Bronchial epithelial cell (primary cell): ENCODE data around the gene CCDC9B. TPM values are rescaled to one million over a fixed set of nuclear protein-coding genes. Genes with fewer than 3 reads are reported as not detected.
A peak's percentile ranks its signal among the peaks of the same experiment; 100 is the strongest.

Source experiments
- DNase-seq: peaks from one replicate; pipeline ENCODE4 v3.0.0-alpha.2; 2010; ENCODE audit warnings: low read depth
- FAIRE-seq: peaks from 2 replicates; lab custom pipeline; 2011; peaks lifted over from hg19 to GRCh38; lab: Jason Lieb, UNC
- H3K27me3 ChIP-seq: 2 replicates; pipeline ENCODE4 v1.5.1; 2011; ENCODE audit warnings: low read length; ENCODE audit not compliant: control insufficient read depth, insufficient read depth
- H3K36me3 ChIP-seq: 2 replicates; pipeline ENCODE4 v1.5.1; 2011; ENCODE audit warnings: low read length; ENCODE audit not compliant: control insufficient read depth, insufficient read depth
- H3K4me3 ChIP-seq: 2 replicates; pipeline ENCODE4 v1.5.1; 2011; ENCODE audit warnings: mild to moderate bottlenecking, low read depth, low read length, control low read depth
- total RNA-seq: library from RNA; depleted of rRNA; stranded (reverse); fragments of >200 nt; gene quantifications from 2 replicates; pipeline ENCODE4 v1.2.1, GENCODE V29; 2014
- TF ChIP-seq, protein P1 (sequence below): IDR thresholded peaks from 2 replicates; pipeline ENCODE4 v1.5.1; 2011; ENCODE audit warnings: mild to moderate bottlenecking, moderate library complexity, low read length, control low read depth, inconsistent platforms; ENCODE audit not compliant: insufficient read depth, severe bottlenecking

CCDC9B gene
- total RNA-seq, 1 donor from 2014 or later = 12.1 TPM

DNA sequence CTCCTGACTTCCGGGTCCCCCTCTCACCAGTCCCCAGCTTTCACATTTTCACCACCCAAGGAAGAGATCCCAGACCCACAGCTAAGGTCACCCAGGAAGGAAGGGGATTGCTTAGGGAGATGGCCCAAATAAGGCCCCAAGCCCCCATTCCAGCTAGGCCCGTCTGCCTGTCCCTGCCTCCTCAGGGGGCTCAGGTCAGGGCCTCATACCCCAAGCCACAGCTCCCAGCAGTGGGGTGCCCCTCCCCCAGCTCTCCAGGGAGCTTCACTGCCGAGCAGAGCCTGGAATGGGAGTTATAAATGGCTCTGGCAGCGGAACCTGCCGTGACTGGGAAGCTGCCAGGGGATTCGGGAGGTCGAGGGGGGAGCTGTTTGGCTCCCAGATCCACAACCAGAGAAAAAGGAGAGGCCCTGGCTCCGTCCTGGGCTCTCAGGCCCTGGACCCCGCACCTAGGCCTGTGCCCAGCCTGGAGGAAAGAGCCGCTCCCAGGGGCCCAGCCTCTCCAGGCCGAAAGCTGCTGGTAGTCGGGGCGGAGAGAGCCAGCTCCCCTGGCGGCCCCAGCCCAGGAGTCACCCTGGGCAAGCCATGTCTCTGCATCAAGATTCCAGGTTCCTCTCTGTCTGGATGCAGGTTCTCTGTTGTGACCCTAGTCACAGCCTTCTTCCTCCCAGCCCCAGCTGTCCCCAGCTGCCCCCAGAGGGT is 550 bp downstream of the CCDC9B start:
- H3K4me3 ChIP-seq = peak overlapping the region; percentile 39
- no peaks in the 10 kb centered on the region for H3K27me3 ChIP-seq
- no peaks in the 10 kb centered on the region for H3K36me3 ChIP-seq
- no peak for DNase-seq
- FAIRE-seq = no peak
- TF ChIP-seq, protein P1, sequence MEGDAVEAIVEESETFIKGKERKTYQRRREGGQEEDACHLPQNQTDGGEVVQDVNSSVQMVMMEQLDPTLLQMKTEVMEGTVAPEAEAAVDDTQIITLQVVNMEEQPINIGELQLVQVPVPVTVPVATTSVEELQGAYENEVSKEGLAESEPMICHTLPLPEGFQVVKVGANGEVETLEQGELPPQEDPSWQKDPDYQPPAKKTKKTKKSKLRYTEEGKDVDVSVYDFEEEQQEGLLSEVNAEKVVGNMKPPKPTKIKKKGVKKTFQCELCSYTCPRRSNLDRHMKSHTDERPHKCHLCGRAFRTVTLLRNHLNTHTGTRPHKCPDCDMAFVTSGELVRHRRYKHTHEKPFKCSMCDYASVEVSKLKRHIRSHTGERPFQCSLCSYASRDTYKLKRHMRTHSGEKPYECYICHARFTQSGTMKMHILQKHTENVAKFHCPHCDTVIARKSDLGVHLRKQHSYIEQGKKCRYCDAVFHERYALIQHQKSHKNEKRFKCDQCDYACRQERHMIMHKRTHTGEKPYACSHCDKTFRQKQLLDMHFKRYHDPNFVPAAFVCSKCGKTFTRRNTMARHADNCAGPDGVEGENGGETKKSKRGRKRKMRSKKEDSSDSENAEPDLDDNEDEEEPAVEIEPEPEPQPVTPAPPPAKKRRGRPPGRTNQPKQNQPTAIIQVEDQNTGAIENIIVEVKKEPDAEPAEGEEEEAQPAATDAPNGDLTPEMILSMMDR = no peak

DNA sequence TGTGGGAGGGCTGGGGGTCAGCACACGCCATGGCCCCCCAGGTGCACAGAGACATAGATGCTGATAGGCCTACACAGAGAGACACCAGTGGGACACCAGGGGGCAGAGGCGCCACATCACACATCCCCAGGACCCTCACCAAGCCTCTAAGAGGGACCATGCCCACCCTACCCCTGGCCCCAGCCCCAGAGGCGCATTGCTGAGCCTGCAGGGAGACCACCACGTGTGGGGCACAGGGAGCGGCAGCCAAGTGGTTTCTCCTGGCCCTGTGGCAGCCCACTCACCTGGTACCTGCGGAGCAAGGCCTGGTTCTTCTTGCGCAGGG is 1.2 kb downstream of the CCDC9B start:
- no peak for FAIRE-seq
- TF ChIP-seq, protein P1 = peak; percentile 8
- Histone ChIP-seq H3K27me3 (no peaks in the 10 kb centered on the region), H3K36me3 (no peaks in the 10 kb centered on the region), H3K4me3 (peak overlapping the region; percentile 39)
- no peak for DNase-seq

DNA sequence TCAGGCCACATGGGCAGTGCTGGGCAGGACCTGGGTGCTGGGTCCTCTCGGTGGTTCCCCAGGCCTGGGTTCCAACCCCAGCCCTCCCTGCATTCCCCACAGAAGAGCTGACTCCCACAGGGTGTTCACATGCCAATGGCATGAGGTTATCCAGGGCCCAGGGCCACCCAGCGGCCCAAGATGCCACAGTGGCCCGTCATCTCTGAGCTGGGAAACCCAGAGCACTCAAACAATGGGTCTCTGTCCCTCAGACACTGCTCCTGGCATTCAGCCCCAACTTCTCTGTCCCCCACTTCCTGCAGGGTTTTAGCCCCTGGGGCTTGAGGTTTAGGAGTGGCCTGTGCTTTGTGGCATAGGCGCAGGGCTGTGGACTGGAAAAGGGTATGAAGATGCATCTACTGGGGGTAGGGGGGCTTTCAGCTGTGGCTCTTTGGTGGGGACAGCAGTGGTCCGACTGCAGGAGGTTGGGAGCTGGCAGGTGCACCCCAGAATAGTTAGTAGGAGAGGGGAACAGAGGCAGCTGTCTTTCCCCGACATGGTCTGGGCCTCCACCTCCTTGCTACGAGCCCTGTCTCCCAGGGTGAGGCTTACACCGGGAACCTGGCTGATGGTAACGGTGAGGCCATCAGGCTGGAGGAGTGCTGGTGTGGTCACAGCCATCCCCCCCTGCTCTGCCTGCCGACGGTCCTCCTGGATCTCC is 1.7 kb downstream of the CCDC9B start:
- no peaks in the 10 kb centered on the region for H3K36me3 ChIP-seq
- no peaks in the 10 kb centered on the region for H3K27me3 ChIP-seq
- no peak overlapping the region for H3K4me3 ChIP-seq
- FAIRE-seq = no peak
- peak; percentile 77 for DNase-seq
- TF ChIP-seq, protein P1 = no peak

DNA sequence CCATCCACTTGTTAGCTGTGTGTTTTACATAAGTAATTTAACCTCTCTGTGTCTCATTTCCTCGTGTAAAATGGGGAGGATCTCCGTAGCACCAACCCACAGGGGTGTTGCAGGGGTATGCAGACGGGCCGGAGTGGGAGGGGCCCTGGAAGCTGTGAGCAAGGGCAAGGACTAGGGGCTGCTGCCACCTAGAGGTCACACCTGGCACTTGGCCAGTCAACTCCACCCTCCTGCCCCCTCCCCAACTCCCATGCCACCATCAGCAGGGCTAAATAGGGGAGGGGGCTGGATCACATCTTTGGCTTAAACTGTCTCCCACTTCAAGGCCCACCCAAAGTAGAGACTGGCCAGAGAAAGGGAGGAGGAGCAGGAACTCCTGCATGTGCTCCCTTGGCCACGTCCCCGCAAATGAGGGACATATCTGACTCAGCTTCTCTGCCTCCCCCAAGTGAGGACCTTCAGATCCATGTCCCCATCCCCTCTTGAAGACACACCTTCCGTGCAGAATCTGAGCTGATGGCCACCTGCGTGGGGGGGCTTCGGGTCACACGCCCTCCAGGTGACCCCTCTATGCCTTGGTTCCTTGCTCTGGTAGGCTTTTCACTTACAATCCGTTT is 2.6 kb downstream of the CCDC9B start:
- TF ChIP-seq, protein P1 = peak; percentile 89
- FAIRE-seq (no peak), DNase-seq (no peak)
- no peaks in the 10 kb centered on the region for H3K27me3 ChIP-seq
- H3K4me3 ChIP-seq = no peak overlapping the region
- H3K36me3 ChIP-seq = no peaks in the 10 kb centered on the region

DNA sequence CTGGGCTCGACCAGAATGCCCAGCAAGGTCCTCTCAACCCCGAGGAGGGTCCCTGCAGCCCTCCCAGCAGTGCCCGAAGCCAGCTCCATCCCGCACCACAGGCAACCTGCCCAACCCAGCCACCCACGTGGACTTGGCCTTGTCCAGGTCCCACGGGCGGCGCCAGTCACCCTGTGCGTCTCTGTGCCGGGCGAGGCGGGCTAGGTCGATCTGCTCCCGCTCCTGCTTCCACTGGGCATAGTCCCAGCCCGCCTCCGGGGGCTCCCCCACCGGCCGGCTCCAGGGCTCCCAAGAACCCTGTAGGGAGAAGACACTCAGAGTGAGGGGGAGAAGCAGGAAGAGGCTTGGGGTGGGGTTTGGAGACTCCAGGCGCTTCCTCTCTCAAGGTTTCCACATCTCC is 3.1 kb downstream of the CCDC9B start:
- FAIRE-seq (no peak), DNase-seq (no peak)
- no peak overlapping the region for H3K4me3 ChIP-seq
- no peaks in the 10 kb centered on the region for H3K36me3 ChIP-seq
- TF ChIP-seq, protein P1 = no peak
- no peaks in the 10 kb centered on the region for H3K27me3 ChIP-seq
